Posterior cingulate gyrus (tissue), 11 donors: Measurements from ENCODE around the gene TENT5C.
A peak's percentile ranks its signal among the peaks of the same experiment; 100 is the strongest.

Experiments
- DNase-seq, 10 donors: peaks; one replicate each; pipeline versions ENCODE4 v3.0.0 to v3.0.0-alpha.2; 2020 to 2021; ENCODE audit warnings: mixed read lengths in 3 of 10
- intact Hi-C: fragments of 100-400 bp; cut with DNase I; formaldehyde crosslinking; loops from one replicate; pipeline ENCODE4 v1.15.1; 2023

Gene TENT5C

DNA sequence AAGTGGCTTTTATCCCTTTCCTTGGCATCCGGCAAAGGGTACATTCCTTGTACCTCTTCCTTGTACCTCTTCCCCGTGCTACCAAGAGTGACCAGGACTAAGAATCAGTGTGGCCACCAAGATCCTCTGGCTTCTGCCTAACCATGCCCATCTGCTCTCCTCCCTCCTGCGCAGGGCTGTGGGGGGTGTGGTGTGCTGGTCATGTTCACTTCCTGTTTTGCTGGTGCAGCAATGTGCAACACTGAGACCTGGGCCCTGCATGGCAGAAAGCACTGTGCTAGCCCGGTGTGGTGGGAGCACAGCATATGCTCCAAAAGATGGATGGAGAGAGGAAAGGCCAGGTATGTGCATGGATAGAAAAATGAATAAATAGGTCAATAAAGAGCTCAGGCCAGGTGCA, 33.3 kb upstream of the TENT5C start:
- peak in 1 of 10 donors; percentile 61 for DNase-seq
- intact Hi-C loops, result no loop called here

GRCh38 chr1:117573386-117574023, 32.3 kb upstream of the TENT5C start:
- intact Hi-C loops, result no loop called here
- no peak for DNase-seq

DNA sequence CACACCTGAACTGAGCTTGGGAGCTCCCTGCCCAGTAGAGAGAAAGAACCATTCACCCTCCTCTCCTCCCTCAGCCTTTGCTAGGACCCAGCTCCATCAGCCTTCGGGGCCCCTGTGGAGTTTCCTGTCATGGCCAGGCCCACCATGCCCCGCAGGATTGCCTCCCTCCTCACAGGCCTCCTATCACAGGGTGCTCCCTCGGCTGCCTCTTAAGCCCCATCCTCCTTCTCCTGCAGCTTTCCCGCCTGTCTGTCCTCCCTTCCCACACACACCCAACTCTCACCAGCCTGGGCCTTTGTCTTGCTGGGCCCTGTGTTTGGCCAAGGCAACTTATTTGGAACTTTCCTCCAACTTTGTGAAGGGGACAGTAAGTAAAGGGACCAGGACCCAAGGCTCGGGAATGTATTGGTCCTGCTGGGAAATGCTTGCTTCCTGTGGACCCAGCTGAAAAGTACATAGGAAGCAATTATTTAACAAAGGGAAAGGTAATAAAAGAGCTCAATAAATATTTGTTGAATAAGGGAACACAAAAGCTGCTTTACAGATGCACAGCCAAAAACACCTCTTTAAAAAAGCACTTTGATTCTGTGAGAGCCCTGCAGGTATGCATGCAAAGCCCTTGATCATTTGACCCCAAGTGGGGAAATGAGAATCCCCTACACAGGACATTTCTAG, 31.6 kb upstream of the TENT5C start:
- intact Hi-C loops, result no loop called here

DNA sequence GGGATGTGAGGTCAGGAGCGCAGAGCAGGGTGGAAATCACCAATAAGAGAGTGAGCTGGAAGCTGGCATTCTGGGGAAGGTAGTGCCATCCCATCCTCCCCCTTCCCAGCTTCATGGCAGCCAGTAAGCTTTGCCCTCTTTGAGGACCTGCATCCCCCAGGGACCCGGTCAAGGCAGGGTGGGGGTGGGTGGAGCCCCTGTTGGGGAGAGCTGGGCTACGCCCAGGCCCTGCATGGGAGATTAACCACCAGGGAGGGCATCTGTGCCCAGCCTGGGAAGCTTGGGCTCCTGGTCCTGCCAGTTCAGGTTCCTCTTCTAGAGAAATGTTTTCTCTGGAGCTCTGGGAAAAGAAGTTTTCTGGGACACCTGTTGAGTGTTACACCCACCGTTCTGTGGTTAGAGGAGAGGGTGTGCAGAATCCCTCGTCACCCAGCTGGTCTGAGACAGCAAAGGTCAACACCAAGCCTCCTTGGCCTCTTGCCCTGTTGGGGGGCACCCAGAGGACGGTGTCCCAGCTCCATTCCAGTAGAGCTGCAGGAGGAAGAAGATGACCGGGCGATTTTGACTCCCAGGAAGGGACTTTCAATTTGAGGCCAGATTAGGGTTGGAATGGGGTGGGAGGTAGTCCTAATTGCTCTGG, 30.1 kb upstream of the TENT5C start:
- no peak for DNase-seq
- intact Hi-C loops, result no loop called here

More for the DNA sequence above, 31.6 kb upstream of the TENT5C start:
- DNase-seq, result no peak

GRCh38 chr1:117576236-117576635, 29.6 kb upstream of the TENT5C start:
- peak in 1 of 10 donors; percentile 57 for DNase-seq

DNA sequence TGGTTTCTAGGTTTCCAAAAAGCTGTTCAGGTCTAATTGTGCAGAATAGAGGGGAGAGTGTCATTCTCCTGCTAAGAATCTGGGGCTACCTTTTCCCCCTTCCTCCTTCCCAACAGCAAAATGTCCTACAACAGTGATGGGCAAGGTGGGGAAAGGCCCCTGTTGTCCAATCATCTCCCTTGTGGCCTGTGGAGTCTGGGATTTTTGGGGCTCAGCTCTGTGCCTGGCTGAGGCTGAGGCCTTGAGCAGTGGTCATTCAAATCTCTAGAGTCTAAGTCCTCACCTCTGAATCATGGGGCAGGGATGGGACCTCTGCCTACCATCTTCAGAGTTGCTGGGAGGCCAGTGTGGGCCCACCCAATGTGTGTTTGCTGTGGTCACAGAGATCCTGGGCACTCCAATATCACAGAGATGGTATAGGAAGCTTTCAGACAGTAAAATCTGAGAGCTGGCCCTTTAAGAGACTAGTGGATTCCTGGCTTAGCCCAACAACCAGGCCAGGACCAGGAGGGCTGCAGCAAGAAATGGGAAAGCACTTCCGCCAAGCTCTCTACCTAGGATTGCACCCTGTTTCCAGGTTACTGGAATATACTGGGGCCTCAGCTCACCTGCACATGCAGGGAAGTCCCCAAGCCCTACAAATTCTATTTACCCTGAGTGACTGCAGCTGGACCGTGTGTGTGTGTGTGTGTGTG, 28.5 kb upstream of the TENT5C start:
- intact Hi-C loops, result no loop called here
- DNase-seq, result peak in 1 of 10 donors; percentile 70

More at GRCh38 chr1:117576236-117576635, 29.6 kb upstream of the TENT5C start:
- intact Hi-C loops, result no loop called here

- DNase-seq, result no peak
- intact Hi-C loops, result no loop called here
Observed at GRCh38 chr1:117578466-117578865, 27.4 kb upstream of the TENT5C start.

DNA sequence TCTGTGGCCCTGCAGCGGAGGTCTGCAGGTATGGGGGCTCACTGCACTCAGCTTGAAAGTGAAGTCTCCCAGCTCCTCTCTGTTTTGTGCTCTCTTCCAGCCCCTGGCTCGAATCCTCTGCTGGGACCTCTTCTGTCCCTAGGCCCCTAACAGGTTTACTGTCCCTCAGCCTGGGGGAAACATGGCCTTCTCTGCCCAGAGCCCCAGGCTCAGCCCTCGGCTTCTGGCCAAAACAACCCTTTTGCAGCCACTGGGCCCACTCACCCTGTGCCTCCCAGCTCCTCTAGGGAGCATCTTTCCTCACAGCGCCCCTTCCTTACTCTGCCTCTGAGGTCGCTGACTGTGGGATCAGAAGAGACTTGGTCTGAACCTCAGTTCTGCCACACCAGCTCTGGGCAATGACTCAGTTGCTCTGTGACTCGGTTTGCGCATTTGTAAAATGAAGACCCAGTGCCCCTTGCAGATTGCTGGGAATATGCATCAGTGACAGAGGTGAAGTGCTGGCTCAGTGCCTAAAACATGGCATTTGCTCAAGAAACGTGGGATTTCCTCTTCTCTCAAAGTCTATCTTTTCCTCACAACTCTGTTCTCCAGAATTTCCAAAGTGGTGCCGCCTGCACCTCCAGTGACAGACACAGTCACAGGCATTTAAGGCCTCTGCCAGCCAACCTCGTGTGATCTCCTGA, 26.5 kb upstream of the TENT5C start:
- peak in 1 of 10 donors; percentile 73 for DNase-seq
- intact Hi-C loops, result no loop called here

DNA sequence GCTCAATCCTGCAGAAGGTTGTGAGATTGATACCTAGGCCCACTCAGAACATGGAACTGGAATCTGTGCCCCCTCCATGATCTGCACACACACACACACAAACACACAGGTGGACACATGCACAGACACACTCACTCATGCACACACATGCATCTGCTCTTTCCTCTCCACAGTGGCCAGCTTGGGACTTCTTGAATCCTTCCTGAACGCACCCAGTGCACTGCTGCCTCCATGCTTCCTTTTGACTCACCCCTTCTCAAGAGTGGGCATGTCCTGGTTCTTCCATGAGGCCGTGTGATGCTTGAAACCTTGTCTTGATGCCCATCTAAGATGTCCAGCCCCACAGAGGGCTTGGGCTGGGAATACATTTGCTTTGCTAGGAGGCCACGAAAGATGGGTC, 25.4 kb upstream of the TENT5C start:
- intact Hi-C loops, result no loop called here
- DNase-seq, result no peak

DNA sequence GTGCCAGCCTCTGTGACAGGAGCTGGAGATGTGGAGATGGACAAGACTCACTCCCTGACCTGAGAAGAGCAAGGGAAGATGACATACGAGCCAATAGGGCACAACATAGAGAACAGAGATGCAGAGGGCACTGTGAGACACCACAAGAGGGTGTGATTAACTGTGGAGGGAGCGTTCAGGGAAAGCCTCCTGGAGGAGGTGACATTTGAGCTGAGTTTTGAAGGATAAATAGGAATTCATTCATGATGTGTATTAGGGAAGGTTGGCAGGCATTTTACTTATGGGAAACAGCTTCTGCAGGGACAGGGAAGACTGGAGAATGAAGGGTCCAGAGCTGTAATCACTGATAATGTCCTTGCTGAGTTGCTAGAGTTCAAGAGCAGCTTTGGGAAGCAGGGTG, 25.0 kb upstream of the TENT5C start:
- intact Hi-C loops, result no loop called here

GRCh38 chr1:117581391-117581943, 24.4 kb upstream of the TENT5C start:
- intact Hi-C loops, result no loop called here
- no peak for DNase-seq

More for the DNA sequence above, 25.0 kb upstream of the TENT5C start:
- DNase-seq, result no peak

GRCh38 chr1:117582451-117582850, 23.4 kb upstream of the TENT5C start:
- intact Hi-C loops, result no loop called here
- no peak for DNase-seq

DNA sequence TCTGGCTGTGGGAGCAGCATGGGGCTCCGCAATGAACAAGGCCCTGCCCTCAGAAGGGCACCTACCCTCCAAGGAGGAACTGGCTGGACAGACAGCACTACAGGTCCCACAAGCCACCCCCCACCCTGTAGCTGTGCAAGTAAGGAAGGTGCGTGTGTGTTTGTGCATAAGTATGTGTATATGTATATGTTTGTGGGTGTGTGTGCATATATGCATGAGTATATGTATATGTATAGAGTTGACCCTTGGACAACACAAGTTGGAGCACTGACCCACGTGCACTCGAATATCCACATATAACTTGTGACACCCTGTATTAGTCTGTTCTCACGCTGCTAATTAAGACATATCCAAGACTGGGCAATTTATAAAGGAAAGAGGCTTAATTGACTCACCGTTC, 22.6 kb upstream of the TENT5C start:
- intact Hi-C loops, result no loop called here
- DNase-seq, result peak in 1 of 10 donors; percentile 4

DNA sequence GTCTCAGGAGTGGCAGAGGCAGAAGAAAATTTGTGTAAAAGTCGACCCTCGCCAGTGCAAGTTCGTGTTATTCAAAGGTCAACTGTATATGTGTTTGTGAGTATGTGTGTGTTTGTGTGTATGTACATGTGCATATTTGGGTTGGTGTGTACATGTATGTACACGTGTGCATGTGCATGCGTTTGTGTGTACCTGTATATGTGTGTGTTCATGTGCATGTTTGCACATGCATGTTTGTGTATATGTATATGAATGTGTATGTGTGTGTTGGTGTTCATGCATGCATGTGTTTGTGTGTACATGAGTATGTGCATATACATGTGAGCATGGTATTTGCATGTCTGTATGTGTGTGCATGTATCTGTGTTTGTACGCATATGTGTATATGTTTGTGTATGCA, 21.7 kb upstream of the TENT5C start:
- intact Hi-C loops, result no loop called here
- no peak for DNase-seq

DNA sequence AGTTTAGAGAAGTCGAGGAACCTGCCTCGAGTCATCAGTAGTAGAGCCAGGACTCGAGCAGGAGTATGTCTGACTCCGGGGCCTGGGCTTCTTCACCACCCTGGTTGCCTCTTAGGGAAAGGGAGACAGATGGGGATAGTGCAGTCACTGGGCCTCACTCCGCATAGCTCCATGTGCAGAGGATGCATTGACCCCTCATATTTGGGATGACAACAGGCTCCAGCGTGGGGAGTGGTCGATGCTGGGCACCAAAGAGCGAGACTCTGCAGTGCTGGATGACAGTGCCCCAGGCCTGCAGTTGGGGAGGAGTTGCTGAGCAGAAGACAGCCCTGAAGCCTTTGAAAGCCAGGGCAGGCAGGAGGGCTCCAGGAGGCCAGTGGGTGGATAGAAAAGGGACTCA, 20.8 kb upstream of the TENT5C start:
- peak in 1 of 10 donors; percentile 48 for DNase-seq
- intact Hi-C loops, result no loop called here

DNA sequence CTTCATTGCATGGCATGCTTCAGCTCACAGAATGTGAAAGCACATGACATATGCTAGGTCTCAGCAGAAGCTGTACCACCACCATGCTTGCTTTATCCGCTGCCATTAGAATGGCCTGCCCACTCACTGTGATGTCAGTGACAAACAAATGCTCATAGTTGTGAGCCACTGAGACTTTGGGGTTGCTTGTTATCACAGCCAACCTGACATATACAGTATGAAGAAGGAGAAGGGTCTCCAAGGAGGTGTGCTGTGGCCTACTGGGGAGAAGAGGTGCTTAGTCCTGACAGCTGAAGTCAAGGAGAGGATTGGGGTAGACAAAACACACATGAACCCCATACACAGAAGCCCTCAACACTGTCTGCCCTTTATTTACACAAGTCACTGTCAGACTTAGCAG, 19.5 kb upstream of the TENT5C start:
- intact Hi-C loops, result no loop called here
- DNase-seq, result no peak

GRCh38 chr1:117586747-117587498, 18.9 kb upstream of the TENT5C start:
- intact Hi-C loops, result no loop called here
- DNase-seq, result peak in 1 of 10 donors; percentile 56

DNA sequence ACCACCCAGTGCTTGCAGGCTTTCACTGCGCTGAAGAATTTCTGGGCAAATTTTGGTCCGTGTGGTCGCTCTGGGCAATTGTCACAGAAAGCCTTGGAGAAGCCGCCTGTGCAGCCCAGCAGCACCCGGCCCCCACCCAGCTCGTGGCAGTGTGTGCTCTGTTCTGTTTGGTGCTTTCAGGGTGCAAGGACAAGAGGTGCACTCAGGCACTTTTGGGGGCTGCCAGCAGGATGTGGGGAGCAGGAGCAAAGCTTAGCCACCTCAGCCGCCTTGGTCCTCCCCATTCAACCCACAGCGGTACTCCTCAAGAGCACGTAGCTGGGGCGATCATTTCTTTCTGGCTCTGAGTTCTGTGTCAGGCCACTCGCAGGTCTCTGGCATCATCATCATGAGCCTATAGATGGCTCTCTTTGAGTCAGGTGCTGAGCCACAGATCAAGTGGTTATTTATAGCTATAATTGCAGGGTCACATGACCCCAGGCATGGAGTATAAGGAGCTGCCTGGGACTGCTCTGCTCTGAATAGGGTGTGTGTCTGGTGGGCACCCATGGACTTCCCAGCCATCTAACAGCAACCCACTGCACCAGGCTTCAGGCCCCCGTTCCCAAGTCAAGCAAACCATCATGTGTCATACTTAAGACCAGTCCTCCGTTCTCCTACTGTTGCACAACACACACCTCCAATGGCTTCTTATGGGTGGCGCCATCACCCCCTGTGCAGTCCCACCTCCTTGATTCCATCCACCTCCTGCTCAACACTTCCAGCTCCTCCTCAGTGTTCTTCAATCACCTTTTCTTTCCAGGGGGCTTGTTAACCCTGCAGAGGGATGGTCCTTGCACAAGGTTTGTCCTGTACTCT, 18.1 kb upstream of the TENT5C start:
- intact Hi-C loops, result no loop called here
- DNase-seq, result no peak

- DNase-seq, result no peak
- intact Hi-C loops, result no loop called here
Observed at GRCh38 chr1:117589544-117589943, 16.3 kb upstream of the TENT5C start.
